Right cardiac atrium (tissue), 5 donors: ENCODE results near the gene PPEF1. TPM values are rescaled to one million over a fixed set of nuclear protein-coding genes. Genes with fewer than 3 reads are reported as not detected.

Experiments
- ATAC-seq, 2 donors: fragments of 200-7000 bp; cut with Tn5 transposase; one replicate each; pipeline versions ENCODE4 v1.8.0 to v1.9.1; 2020; ENCODE audit warnings: moderate library complexity in 2 of 2, mild to moderate bottlenecking in 1 of 2
- DNase-seq, 3 donors: peaks; one replicate each; pipeline ENCODE4 v3.0.0-alpha.2; 2020
- H3K27ac ChIP-seq: one replicate; pipeline ENCODE4 v1.5.1; 2013; ENCODE audit warnings: mild to moderate bottlenecking, low read length, control low read depth, moderate library complexity
- H3K27me3 ChIP-seq: one replicate; pipeline ENCODE4 v1.6.1; 2013; ENCODE audit not compliant: control insufficient read depth, insufficient read depth
- H3K4me1 ChIP-seq: one replicate; pipeline ENCODE4 v1.6.1; 2013; ENCODE audit warnings: low read length; ENCODE audit not compliant: control insufficient read depth, insufficient read depth
- H3K4me3 ChIP-seq: one replicate; pipeline ENCODE4 v1.5.1; 2013; ENCODE audit warnings: low read length, control low read depth
- H3K9me3 ChIP-seq: one replicate; pipeline ENCODE4 v1.6.1; 2013; ENCODE audit warnings: low read length; ENCODE audit not compliant: control insufficient read depth
- WGBS: extraction: QIAGEN DNeasy Blood & Tissue Kit; methylation state at CpG from one replicate; pipeline ENCODE4 v1.1.7; 2013; 5-methylcytosine and 5-hydroxymethylcytosine counted together
- intact Hi-C, 4 donors: fragments of 100-400 bp; cut with DNase I; formaldehyde crosslinking; loops; one replicate each; pipeline versions ENCODE4 v1.11.0 to v1.14.0; 2022 to 2023
- long read RNA-seq, 4 donors: library from polyadenylated mRNA; unstranded; transcript quantifications; one replicate each; pipeline ENCODE4 v2.0.0, GENCODE V29; 2020 to 2021
- polyA plus RNA-seq: library from polyadenylated mRNA; stranded (reverse); fragments of 200-250 nt; gene quantifications from one replicate; pipeline ENCODE4 v1.2.3, GENCODE V29; 2013
- total RNA-seq, 4 donors: library from RNA; stranded (reverse); fragmentation: NEBNext Ultra II Directional; extraction: Animal tissue kit (Norgen Biotek cat#: 25700); gene quantifications; one replicate each; pipeline ENCODE4 v1.2.1, GENCODE V29; 2021
- donor health status: healthy with polysubstance abuse.
- donor health status: DM: no; HTN: yes; CAD: no.
- donor health status: DM: no; HTN: no; CAD: no.
- donor health status: DM: no; HTN: yes; CAD: no; lungs with severe emphysema.
- donor health status: DM: yes; HTN: yes; CAD: no.

The PPEF1 gene
- 1 to 10 TPM; 1.0 to 3.6 (median 2.8) TPM for total RNA-seq
- polyA plus RNA-seq = 0.36 TPM
- long read RNA-seq, donor 1, partial matches to known transcripts = 0 of 3 reads
- long read RNA-seq, donor 1, other reads (novel, unspliced or antisense) = 3 of 3 reads
- long read RNA-seq, donor 2, partial matches to known transcripts = 0 of 1 reads
- long read RNA-seq, donor 2, other reads (novel, unspliced or antisense) = 1 of 1 reads
- long read RNA-seq, donor 3, partial matches to known transcripts = 1 of 3 reads
- long read RNA-seq, donor 3, other reads (novel, unspliced or antisense) = 2 of 3 reads
- long read RNA-seq, donor 4, partial matches to known transcripts = 2 of 2 reads
- long read RNA-seq, donor 4, other reads (novel, unspliced or antisense) = 0 of 2 reads

GRCh38 chrX:18707426-18708049 lies at the start of gene PPEF1:
Gene PPEF1 (plus strand): TSS chrX:18707645. CDS start chrX:18707781, 136 bp downstream.
- Histone ChIP-seq H3K4me1 (no peaks in the 10 kb centered on the region), H3K4me3 (no peak within 1 kb of the TSS), H3K27ac (no peak within 1 kb of the TSS), H3K27me3 (no peaks in the 10 kb centered on the region), H3K9me3 (no peaks in the 10 kb centered on the region)
- intact Hi-C loops = no loop called here
- WGBS = 48% methylated on average over 8 of the region's 8 CpGs
- no peak for DNase-seq
- ATAC-seq = no peak

- H3K9me3 ChIP-seq = no peaks in the 10 kb centered on the region
- H3K4me3 ChIP-seq = no peak overlapping the region
- intact Hi-C loops = loop anchor here in 1 of 4 donors (10.0 kb wide), 1 partner anchor 236 kb away; the partner anchor contains the start of gene CDKL5
- H3K4me1 ChIP-seq = no peaks in the 10 kb centered on the region
- 83% methylated on average over 12 of the region's 12 CpGs for WGBS
- DNase-seq = no peak
- H3K27me3 ChIP-seq = no peaks in the 10 kb centered on the region
- H3K27ac ChIP-seq = no peak overlapping the region
- no peak for ATAC-seq
These were observed 46.2 kb upstream of the PPEF1 start for GRCh38 chrX:18661273-18661672.

- DNase-seq (no peak), ATAC-seq (no peak)
- intact Hi-C loops = loop anchor here in 1 of 4 donors (10.0 kb wide), 1 partner anchor 240 kb away; the partner anchor contains the start of gene CDKL5
- 79% methylated on average over 8 of the region's 8 CpGs for WGBS
- Histone ChIP-seq H3K9me3 (no peaks in the 10 kb centered on the region), H3K4me3 (no peak overlapping the region), H3K27me3 (no peaks in the 10 kb centered on the region), H3K27ac (no peak overlapping the region), H3K4me1 (no peaks in the 10 kb centered on the region)
These were observed 42.5 kb upstream of the PPEF1 start for GRCh38 chrX:18664947-18665346.

DNA sequence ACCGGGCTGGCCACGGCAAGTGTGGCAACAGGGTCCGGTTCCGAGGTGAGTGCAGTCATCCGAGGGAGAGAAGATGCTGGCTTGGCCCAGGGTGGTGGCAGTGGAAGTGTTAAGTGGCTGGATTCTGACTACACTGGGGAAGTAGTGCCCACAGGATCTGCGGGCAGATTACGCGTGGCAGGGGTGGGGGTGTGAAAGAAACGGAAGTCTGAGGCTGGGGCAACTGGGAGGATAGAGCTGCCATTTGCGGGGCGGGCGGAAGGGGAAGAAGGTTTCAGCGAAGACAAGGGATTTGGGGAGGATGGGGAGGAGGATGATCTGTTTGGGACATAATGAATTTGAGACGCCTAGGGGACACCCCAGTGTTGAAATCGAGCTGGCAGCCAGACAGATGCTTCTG lies 40.8 kb upstream of the PPEF1 start:
- Histone ChIP-seq H3K27ac (no peak overlapping the region), H3K4me3 (no peak overlapping the region), H3K27me3 (no peaks in the 10 kb centered on the region), H3K4me1 (no peaks in the 10 kb centered on the region), H3K9me3 (no peaks in the 10 kb centered on the region)
- intact Hi-C loops = loop anchor here in 1 of 4 donors (10.0 kb wide), 1 partner anchor 242 kb away; the partner anchor contains the start of gene CDKL5
- WGBS = 77% methylated on average over 15 of the region's 15 CpGs
- DNase-seq (no peak), ATAC-seq (no peak)

DNA sequence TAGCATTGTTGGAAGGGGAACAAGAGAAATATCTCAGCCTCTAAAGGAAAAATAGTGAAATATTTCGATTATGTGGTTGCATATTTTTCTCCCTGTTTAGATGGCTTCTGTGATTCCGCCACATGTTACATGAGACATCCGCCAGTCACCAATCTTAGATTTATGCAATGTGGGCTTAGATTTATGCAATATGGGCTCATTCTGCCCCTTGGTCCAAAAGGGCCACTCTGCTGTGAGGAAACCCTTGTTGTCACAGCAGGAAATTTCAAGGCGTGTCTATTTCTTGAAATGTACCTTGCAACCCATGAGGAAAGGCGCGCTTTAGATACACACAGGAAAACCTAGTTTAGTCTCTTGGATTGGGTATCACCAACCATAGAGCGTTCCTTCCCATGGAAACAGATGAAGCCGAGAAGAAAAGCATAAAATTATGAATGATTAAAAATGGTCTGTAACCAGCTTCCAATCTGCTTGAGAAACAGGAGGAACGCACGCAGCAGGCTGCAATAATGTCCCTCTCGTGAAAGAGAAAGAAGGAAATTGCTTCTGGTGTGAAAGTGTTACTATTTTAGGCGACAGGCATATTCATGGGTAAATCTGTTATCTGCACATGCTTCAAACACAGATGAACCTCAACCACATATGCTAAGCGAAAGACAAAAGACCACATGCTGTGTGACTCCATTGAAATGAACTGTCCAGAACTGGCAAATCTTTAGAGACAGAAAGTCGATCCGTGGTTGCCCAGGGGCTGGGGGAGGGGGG lies 39.2 kb upstream of the PPEF1 start:
- no peak overlapping the region for H3K27ac ChIP-seq
- ATAC-seq (no peak), DNase-seq (no peak)
- no peak overlapping the region for H3K4me3 ChIP-seq
- intact Hi-C loops = loop anchor here in 1 of 4 donors (10.0 kb wide), 1 partner anchor 243 kb away; the partner anchor contains the start of gene CDKL5
- H3K27me3 ChIP-seq = no peaks in the 10 kb centered on the region
- no peaks in the 10 kb centered on the region for H3K9me3 ChIP-seq
- 58% methylated on average over 15 of the region's 15 CpGs for WGBS
- no peaks in the 10 kb centered on the region for H3K4me1 ChIP-seq

DNA sequence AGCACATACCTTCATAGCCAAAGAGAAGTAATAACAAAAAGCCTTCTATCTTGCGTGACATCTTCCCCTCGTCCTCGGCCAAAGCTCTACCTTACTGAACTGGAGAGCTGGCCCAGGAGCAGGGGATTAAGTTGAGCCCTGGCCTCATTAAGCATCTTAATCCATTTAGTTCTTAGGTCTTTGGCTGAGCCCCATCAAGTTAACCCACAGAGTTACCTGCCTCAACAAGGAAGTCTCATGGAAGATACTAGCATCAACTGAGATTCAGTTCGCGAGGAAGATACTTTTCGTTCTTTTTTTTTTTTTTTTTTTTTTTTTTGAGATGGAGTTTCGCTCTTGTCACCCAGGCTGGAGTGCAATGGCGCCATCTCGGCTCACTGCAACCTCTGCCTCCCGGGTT lies 35.4 kb upstream of the PPEF1 start, which contains the start of gene RS1:
RS1 (minus strand) TSS at position 101 of the 400 bp plus-strand sequence; CDS start at position 61, 40 bp downstream.
- WGBS = 87% methylated on average over 9 of the region's 10 CpGs
- ATAC-seq = no peak
- H3K4me1 ChIP-seq = no peaks in the 10 kb centered on the region
- H3K27me3 ChIP-seq = no peaks in the 10 kb centered on the region
- no peaks in the 10 kb centered on the region for H3K9me3 ChIP-seq
- intact Hi-C loops = loop anchor here in 2 of 4 donors (10.0 kb wide), 1 partner anchor 213 kb away; no protein-coding TSS in a partner anchor
- H3K4me3 ChIP-seq = no peak within 1 kb of the TSS
- no peak for DNase-seq
- no peak within 1 kb of the TSS for H3K27ac ChIP-seq

DNA sequence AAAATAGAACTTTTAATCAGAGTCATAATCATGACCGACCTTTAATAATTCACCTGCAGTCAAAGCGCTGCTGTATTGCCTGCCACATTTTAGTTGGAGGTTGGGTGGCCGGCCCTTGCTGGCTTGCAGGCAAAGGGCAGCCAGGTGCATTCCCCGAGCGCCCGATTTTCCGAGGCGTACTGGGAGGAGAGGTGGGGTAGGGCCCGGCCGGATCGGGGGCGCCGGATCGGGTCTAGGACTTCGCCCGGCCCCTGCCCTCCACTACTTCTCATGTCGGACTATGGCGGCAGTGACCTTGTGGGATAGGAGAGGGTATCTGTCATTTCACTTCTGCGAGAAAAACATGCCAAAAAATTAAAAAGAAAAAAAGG lies 33.0 kb upstream of the PPEF1 start:
- Histone ChIP-seq H3K27ac (peak overlapping the region; percentile 70), H3K4me1 (no peaks in the 10 kb centered on the region), H3K9me3 (no peaks in the 10 kb centered on the region), H3K27me3 (no peaks in the 10 kb centered on the region), H3K4me3 (peak overlapping the region; percentile 79)
- intact Hi-C loops = loop anchor here in 2 of 4 donors (10.0 kb wide), 1 partner anchor 210 kb away; no protein-coding TSS in a partner anchor
- 2% methylated on average over 19 of the region's 19 CpGs for WGBS
- ATAC-seq (peak; percentile 72), DNase-seq (peak; percentile 27 to 72 (median 60))

DNA sequence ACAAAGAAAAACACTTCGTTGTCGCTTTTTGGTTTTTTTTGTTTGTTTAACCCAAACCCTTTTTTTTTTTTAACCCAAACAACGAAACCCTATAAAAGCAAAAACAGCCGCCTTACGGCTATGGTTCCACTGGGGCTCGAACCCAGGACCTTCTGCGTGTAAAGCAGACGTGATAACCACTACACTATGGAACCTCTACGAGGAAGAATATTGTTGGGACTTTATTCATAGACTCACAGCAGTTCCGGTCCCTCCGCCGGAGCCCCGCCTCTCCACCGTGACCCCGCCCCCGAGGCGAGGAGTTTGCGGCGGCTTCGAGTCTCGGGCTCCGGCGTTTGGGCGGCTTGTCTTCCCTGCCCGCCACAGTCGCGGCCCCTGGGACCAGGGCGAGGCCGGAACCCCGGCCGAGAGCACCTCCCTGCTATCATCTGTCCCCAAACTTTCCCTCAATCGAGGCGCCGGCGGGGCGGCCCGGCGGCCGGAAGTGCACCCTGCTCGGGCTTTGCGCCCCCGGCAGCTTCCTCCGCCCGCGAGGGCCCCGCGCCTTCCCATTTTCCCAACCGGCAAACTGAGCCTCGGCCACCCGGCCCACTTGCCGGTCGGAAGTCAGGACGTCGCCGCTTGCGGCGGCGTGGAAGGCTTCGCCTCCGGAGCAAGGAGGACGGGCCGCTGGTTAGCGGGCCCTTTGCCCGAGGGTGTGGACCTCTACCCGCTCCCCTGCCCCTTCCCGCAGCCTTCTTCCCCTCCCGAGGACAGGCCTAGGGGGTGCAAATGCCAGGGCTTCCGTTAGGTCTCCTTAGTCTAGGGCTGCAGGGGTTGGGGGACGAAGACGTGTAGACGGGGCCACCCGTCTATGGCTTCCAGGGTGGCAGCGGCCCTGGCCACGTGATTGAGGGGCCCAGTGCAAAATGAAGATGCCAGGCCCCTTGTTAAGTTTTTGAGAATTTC lies 32.4 kb upstream of the PPEF1 start:
- Histone ChIP-seq H3K4me3 (peak overlapping the region; percentile 79), H3K27me3 (no peaks in the 10 kb centered on the region), H3K9me3 (no peaks in the 10 kb centered on the region), H3K27ac (peak overlapping the region; percentile 78), H3K4me1 (no peaks in the 10 kb centered on the region)
- intact Hi-C loops = loop anchor here in 2 of 4 donors (10.0 kb wide), 1 partner anchor 210 kb away; no protein-coding TSS in a partner anchor
- ATAC-seq (peak; percentile 94 to 96), DNase-seq (peak; percentile 77 to 92 (median 91))
- WGBS = 1% methylated on average over 74 of the region's 74 CpGs

DNA sequence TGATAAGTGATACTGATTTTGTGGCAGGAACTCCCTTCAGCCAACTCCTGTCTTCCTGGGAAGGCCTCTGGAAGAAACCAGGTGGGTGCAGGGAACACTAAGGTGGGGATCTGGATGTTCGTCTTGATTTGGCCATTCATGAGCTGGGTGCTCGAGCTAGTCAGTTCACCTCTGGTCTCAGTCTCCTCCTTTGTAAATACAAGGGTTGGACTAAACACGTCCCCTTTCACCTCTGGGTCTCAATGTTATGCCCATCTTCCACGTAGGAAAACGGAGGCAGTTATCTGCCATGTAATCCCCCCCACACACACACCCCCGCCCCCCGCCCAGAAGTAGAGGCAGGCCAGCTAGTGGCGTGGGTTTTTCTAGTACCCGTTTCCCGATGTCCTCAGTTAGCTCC lies 31.4 kb upstream of the PPEF1 start:
- H3K27me3 ChIP-seq = no peaks in the 10 kb centered on the region
- ATAC-seq = no peak
- H3K4me1 ChIP-seq = no peaks in the 10 kb centered on the region
- intact Hi-C loops = loop anchor here in 2 of 4 donors (10.0 kb wide), 1 partner anchor 209 kb away; no protein-coding TSS in a partner anchor
- no peak overlapping the region for H3K27ac ChIP-seq
- 74% methylated on average over 10 of the region's 10 CpGs for WGBS
- DNase-seq = no peak
- no peaks in the 10 kb centered on the region for H3K9me3 ChIP-seq
- no peak overlapping the region for H3K4me3 ChIP-seq

DNA sequence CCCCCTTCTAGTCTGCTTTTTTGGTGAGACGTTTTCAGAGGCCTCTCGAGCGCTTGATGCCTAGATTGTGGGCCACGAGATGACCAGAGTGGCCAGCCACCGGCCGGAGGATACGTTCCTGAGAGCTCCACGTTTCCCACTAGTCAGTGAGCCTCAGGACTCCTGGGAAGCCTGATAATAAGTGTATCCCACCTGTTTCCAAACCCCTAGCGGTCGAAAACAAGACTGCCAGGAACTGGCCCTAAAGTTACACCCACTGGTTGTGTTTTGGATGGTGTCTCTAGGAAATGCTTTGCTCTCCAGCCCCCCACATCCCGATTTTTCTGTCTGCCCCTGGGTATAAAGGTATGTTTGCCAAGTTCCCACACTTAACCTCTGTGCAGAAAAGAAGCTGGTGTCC lies 31.0 kb upstream of the PPEF1 start:
- ATAC-seq (no peak), DNase-seq (no peak)
- Histone ChIP-seq H3K27me3 (no peaks in the 10 kb centered on the region), H3K4me3 (no peak overlapping the region), H3K27ac (no peak overlapping the region), H3K9me3 (no peaks in the 10 kb centered on the region), H3K4me1 (no peaks in the 10 kb centered on the region)
- WGBS = 47% methylated on average over 11 of the region's 11 CpGs
- intact Hi-C loops = loop anchor here in 2 of 4 donors (10.0 kb wide), 1 partner anchor 208 kb away; no protein-coding TSS in a partner anchor
